Measurements from ENCODE around the gene SLC6A17.

The SLC6A17 gene

DNA sequence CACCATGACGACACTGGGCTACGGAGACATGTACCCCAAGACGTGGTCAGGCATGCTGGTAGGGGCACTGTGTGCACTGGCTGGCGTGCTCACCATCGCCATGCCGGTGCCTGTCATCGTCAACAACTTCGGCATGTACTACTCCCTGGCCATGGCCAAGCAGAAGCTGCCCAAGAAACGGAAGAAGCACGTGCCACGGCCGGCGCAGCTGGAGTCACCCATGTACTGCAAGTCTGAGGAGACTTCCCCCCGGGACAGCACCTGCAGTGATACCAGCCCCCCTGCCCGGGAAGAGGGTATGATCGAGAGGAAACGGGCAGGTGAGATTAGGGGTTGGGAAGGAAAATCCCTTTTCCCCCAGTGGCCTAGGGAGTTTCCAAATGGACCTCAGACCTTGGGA lies 73.3 kb downstream of the SLC6A17 start:
- DNase-seq: no peak

DNA sequence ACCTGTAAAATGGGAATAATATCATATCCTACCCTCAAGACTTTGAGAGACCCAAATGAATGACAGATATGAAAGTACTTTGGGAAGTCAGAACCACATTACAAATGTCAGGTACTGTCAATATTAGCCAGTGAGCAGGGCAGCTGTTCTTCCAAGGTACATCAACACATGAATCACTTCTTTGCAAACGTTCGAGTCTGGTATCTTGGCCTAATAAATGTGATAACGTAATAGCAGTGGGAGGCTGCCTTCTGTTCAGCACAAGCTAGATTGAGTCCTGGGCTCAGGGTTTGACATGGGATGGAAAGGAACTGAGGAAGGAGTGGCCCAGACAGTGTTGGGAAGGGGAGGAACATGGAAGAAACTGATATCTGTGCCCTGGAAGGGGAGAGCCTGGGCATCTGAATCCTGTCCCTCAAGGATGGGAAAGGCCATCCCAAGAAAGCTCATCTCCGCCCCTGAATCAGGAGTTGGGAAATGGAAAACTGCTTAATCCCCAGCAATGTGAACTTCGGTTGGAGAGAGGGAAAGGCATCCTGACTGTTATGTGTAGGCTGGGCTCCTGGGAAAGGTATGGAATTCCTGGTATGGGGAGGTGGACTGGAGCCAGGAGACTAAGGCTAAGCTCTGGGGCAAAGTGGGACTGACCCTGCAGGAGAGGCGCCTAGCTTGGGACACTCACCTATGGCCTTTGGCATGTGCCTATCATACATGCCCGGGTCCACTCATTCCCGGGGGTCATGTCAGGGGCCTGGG lies 74.1 kb downstream of the SLC6A17 start:
- DNase-seq: no peak

DNA sequence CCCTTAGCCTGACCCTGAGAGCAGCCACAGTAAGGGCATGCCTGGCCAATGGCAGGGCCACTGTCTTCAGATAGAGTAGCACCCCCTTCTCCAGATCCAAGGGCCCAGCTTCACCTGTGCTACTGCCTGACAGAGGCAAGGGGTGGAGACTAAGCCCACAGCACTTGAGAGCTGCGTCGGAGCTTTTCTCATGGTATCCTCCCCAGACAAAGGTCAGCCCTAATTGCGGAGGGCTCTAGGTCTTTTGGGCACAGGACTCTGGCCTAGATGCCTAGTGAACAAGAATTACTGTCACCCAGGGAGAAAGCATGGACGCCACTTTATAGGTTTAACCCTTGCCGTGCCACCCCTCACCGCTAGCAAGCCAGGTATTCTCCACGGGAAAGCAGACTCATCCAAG lies 74.9 kb downstream of the SLC6A17 start:
- DNase-seq: no peak

- DNase-seq: no peak
Measured at GRCh38 chr1:110225756-110226404, 75.6 kb downstream of the SLC6A17 start.

DNA sequence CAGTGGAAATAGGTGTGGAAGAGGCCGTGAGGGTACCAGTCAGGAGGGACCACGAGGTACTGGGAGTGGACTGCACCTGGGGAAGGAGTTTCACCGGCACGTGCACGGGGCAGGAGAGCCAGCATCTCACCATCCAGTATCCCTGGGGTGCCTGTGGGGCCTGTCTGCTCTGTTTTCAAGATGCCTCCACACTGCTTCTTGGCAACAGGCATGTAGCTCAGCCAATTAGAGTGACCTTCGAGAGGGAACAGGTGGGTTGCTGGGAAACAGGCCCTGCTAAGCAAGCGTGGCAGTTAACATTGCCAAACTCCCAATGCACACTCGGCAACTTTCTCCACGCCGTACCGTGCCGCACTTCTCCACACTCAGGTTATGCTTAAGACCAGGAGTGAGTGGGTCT lies 77.5 kb downstream of the SLC6A17 start:
- no peak for DNase-seq

GRCh38 chr1:110228381-110228780 lies 78.1 kb downstream of the SLC6A17 start:
- no peak for DNase-seq

DNA sequence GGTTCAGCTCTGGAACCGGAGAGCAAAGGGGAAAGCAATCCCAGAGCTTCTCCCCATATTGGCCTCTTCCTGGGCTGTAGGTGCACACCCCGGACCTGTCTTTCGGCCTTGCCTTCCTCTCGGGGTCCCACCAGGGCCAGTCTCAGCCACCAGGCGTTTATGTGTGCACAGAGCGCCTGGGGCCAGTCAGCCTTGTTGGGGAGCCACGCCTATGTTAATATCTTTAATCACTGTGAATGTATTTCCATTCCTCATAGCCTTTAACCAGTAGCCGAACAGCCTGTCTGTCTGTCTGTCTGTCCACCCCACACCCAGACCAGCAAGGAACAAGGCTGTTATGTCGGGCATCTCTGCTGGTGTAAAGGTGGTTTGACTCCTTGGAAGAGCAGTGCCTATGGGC lies 78.6 kb downstream of the SLC6A17 start:
- no peak for DNase-seq

- DNase-seq: no peak
Measured at GRCh38 chr1:110229348-110230001, 79.2 kb downstream of the SLC6A17 start.

- no peak for DNase-seq
Measured at GRCh38 chr1:110230381-110231199, 80.3 kb downstream of the SLC6A17 start.

DNA sequence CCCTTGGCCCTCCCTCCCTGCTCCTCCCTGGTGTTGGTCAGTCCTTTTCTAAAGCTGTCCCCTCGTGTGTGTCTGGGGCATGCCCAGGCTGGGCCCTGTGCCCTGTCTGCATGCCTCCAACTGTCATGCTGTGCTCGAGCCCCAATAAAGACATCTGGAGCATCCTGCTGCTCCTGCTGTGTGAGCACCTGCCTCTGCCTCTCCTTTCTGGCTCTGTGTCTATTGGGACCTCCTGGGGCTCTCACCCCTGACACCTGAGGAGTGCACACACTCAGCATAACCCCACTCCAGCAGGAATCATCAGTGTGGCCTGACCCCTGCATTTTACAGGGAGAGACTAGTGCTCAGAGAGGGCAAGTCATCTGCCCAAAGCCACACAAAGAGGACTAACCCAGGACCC lies 83.6 kb downstream of the SLC6A17 start:
- no peak for DNase-seq

DNA sequence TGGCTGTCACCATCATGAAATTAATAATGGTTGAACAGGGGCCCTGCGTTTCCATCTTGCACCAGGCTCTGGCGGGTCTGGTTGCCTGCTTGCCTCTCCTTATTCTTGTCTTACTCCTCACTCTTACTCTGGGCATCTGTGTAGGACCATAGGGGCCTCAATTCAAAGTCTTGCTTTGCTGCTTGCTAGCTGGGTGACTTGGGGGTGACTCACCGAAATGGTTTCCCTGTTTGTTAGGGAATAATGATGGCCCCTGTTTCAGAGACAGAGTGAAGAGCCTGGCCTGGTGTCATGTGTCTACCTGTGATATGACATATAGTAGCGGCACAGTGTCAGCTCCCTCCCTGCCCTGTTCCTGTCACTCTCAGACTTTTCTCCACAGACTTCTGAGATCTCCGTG lies 84.4 kb downstream of the SLC6A17 start:
- DNase-seq: no peak

DNA sequence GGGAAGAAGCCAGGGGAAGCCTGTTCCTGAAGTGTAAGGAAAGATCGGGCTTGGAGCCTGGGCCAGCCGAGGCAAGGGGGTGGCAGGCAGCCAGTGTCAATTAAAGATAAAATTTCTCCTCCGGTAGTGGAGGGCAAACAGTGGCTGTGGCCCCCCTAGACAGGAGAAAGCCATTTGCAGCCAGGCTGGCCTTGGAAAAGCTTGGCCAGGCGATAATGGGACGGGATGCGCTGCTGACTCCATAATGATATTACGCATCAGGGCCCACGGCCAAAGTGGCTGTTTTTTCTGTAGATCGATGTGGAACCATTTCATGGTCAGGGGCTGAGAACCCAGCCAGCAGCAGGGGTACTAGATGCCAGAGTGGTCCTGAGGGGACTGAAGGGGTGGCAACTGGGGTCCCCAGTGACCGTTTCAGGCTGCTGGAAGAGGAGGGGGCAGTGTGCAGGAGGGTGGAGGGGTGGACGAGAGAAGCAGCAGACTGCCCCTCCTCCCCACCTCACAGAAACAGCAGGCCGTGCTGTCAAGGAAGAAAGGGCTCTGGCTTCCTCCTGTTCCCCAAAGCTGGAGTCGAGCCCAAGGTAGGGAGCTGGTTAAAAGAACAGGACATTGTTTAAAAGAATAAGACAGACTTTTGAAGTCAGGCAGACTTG lies 85.0 kb downstream of the SLC6A17 start:
- DNase-seq: no peak

DNA sequence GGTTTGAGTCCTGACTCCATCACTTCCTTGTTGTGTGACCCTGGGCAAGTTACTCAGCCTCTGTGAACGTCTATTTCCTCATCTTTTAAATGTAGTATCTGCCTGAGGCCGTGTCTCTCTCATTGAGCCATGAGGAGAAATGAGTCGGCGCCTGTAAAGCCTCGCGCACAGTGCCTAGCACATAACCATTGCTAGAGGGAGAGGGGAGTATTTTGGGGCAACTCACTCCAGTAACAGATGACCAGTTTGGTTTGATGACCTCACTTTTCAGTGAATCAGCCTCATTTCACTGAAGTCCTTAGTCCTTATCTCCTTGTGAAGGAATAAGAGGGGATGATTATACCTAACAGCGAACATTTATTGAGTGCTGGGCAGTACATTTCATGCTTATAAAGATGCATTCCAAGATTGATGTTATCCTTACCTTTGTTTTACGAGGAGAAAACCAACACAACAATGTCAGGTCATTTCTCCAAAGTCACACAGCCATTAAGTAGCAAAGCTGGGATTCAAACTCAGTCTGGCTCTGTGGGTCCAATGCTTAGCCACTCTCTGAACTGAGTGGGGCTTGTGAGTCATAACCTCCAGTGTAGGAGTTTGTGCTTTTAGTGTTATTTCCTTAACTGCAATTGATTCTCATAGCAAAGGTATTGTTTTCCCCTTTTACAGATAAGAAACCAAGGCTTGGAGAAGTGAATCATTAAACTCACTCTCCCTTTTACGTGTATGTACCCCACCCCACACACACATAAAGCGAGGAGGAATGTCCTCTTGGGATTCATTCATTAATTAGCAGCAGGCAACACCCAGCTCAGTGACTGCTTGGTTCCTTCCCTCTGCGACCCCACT lies 85.8 kb downstream of the SLC6A17 start:
- DNase-seq: peak; percentile 71 to 86 (median 80)

DNA sequence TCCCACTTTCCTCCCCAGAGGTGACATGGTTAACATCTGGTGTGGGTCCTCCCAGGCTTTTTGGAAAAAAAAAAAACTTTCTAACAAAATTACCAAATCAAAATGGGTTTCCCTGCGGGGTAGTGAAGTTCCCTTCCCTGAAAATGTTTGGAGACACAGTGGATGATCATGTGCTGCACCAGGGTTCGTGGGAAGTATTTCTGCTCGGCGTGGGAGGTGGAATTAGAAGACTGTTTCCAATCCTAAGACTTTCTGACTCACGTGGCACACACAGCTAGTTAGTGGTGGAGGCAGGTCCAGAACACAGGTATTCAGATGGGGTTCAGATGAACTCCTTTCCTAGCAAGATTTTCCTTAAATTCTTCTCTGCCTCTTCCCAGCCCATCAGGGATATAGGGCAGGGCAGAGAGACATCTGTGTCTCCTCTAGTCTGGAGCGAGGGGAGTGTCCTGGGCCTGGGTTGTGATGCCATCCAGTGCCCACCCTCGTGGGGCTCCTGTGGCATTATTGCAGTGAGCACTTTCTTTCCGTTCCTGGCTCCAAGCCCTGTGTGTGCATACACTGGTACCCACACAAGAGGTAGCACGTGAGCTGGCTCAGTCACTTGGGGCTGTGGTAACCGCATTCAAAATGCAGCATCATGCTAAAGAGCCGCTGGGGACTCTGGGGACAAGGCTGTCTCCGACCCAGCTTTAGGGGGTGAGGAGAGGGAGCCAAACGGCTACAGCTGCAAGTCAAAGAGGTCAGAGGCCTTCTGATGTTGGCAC lies 87.3 kb downstream of the SLC6A17 start:
- peak; percentile 35 to 64 (median 64) for DNase-seq

DNA sequence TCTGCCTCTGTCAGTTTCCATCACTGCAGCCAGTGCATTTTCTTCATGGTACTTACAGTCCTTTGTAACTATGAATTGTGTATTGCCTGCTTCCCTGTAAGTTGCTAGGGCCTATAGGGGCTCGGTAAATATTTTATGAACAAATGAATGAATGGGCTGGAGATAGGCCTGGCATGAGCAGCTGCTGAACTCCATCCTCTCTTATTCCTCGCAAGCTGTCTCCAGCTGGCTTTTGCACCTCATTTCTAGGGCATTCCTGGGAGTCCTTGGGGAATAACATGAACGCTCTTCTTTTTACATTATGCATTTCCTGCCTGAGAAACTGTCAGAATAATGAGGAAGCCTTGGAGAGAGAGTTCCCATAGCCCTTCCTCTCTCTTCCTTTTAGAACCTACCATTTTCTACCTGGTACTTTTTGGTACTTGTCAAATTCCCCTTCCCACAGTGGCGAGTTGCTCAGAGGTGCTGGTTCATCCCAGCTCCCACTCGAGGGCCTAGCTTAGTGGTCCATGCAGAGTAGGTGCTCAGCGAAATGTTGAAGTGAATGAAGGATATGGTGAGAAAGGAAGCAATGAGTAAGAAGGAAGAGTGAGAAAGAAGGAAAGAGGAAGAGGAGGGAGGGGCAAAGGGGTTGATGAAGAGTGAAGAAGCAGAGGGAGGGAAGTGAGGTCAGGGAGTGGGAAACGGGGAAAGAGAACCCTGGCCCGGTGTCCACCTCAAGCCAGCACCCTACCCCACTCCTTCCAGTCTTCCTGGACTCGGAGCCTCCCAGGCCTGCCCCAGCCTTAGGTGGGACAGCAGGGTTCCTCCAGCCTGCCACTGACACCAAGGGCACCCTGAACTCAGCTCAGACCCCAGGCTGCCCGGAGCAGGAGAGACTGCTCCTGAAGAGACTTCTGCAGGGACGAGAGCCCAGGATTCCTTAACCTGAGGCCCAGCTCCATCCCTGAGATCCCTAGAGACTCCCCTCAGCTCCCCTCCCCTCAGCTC lies 89.4 kb downstream of the SLC6A17 start:
- peak in 2 of 4 experiments; percentile 9 to 13 for DNase-seq

DNA sequence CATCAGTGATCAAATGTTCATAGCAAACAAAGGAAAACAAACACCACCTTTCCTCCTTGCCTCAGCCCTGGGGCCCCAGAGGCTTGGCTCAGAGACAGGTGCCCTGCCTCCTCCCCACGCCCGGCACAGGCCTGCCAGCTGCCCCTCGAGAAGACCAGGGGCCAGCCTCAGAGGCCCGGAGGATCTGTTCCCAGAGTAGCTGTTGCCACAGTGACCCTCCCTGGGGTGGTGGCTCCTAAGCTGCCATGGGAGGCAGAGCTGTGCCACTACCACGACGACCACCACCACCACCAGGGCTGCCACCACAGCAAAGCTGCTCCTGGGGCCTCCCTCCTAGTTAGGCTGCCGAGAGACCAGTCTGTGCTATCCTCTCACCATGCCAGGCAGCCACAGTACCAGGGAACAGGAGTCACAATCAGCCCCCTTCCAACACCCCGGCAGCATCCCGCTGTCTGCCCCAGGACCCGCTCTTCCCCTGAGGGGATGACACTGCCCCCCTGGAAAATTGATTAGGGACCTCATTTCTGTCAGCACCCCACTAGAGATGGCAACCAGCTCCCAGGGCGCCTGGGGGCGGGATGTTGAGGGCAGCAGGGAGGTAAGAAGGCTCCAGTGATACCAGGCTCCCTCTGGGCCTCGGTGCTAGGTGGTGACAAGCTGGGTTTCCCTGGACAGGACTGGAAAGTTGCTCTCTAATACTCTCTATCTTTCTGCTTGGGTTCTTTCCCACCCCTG lies 90.3 kb downstream of the SLC6A17 start:
- DNase-seq: no peak

DNA sequence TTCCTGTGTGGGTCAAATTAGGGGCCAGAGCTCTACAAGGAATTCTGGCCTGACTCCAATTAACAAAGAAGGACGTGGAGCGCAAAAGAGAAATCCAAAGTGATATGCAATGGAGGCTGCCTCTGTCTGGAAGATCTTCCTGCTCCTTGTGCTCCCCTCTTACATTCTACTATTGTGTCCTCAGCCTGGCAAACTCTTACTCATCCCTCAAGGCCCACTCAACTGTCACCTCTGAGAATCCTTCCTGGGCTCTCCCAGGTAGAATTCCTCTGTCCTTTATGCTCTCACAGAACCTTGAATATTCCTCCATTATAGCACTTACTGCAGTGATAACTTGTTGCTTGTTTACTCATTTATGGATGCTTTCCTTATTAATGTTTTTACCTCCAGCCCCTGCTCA lies 91.2 kb downstream of the SLC6A17 start:
- no peak for DNase-seq

DNA sequence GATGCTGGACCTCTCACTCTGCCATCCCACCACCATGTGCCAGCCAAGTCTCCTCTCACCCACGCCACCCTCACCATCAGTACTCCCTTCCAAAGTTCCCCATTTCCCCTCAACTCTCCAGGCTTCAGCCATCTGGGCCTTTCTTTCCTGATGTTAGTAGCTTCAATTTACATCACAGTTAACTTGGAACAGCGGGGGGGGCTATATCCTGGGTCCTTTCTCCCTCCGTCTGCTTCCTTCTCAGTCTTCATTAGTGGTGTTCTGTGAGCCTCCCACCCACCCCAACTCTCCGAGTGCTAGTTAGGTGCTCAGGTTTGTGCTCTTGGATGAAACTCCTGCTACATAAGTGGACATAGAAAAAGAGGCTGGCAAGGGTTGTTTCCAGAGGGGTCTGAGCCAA lies 91.8 kb downstream of the SLC6A17 start:
- DNase-seq: no peak

DNA sequence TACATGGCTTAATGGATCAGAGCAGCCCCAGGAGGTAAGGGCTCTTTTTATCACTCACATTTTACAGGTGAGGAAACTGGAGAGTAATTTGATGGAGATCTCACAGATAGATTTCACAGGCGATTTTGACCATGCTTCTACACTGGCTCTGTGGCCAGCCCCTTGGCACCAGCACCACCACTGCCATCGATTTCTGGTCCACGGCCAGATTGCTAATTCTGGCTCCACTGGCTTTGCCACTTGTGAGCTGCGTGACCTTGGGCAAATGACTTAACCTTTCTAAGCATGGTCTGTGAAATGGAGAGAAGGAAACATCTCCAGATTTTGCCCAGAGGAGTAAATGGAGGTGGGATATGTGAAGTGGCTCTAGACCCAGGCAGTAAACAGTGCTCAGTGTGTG lies 92.4 kb downstream of the SLC6A17 start:
- no peak for DNase-seq
